HG03521 (cell line): ENCODE measurements around the gene IGFL4.
"Not testable (repeated sequence)": the region's sequence is repeated elsewhere in the genome, so short reads cannot be mapped to it uniquely, and the experiment has no call there.

ENCODE experiments used
- ATAC-seq: cut with Tn5 transposase; IDR thresholded peaks from one replicate; pipeline ENCODE4 v1.9.1; 2021; ENCODE audit warnings: mild to moderate bottlenecking, moderate library complexity; ENCODE audit not compliant: unreplicated experiment

IGFL4 gene

DNA sequence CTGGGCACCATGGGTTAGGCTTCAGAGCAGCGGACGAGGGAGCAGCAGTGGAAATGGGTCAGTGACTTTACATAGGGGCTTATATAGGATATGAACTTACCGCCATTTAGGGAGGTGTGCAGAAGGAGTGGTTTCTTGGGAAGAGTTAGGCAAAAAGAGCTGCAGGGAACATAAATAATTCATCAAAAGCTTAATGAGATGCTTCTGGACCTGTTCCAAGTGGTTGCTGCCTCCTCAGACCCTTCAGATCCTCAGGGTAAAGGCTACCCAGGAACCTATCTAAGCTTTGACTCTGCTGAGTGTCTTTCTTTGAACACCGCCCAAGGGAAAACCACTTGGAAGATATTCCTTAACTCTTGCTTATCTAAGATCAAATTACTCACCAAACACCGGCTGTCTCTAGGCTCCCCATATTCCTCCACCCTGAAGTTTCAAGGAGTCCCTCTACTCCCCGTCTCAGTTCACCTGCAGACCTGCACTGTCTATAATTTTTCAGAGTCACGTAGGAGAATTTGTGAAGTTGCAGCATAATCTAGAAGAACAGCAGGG lies at the start of gene IGFL4:
Gene IGFL4, minus strand, starts transcription at position 51 of the 549 bp plus-strand sequence. Its CDS starts 40 bp downstream, at position 11.
- no peak for ATAC-seq

DNA sequence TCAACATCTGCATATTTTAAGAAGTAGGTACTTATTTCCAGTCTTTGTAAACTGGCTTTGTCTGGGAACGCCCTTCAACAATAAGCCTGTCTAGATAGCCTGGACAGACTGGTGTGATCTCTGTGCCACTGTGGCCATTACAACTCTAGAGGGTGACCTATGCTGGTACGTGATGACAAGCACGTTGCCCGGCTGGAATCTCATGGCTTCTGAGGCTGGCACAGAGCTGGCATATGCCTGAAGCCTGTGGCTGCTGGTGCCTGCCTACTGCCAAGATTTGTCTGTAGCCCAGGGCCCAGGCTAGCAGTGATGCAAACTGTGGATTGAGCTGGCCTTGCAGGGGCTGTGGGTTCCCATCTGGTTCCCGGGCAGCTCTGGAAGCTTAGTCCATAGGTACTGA lies 49.6 kb upstream of the IGFL4 start:
- ATAC-seq: no peak

DNA sequence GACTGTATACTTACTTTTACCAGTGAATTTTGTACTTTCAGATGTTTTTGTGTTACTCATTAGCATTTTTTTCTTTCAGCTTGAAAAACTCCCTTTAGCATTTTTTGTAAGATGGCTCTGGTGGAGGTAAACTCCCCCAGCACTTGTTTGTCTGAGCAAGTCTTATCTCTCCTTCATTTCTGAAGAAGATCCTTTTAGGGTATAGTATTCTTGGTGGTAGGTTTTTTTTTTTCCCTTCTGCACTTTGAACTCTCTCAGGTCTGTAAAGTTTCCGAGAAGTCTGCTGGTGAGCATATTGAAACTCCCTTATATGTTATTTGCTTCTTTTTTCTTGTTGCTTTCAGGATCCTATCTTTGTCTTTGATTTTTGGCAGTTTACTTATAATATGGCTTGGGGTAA lies 48.6 kb upstream of the IGFL4 start:
- ATAC-seq: no peak

DNA sequence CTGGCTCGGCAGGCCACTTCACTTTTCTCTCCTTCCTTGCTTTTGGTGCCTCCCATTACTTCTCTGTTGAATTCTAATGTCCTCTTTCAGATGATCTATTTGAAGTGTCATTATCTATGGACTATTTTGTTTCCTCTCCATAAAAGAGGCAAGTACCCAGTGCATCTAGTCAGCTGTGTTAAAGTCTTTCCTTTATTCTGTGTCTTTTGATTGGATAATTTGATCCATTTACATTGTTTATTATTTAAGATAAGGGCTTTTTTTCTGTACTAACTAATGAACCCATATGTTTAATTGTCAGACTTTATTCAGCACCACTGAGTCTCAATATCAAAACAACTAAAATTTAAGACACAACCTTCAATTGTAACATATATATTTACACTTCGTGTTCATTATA lies 47.3 kb upstream of the IGFL4 start:
- no peak for ATAC-seq

DNA sequence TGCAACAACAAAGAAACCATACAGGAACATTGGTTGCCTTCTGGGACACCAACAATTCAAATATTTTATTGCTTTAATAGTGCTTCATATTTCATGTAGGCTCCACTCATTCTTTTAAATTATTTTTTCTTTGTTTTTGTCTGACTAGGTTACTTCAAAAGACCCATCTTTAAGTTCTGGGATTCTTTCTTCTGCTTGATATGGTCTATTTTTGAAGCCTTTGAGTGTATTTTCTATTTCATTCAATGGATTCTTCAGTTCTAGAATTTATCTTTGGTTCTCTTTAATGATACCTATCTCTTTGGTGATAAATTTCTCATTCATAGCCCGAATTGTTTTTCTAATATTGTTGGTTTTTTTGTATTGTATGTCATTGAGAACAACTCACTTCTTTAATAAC lies 45.1 kb upstream of the IGFL4 start:
- ATAC-seq: no peak

DNA sequence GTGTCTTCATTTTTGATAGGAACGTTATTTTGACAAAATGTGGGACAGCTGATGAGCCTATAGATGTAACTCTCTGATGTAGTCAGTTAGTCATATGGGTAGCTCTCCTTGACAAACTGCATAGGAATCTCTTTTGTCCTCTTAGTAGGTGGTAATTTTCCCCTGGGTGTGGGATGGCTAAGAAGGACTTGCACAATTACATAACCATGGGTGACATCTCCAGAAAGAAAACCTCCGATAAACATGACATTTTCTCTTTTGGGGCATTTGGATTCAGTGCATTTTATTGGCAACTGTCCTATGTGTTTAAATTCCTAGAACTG lies 41.9 kb upstream of the IGFL4 start:
- no peak for ATAC-seq

DNA sequence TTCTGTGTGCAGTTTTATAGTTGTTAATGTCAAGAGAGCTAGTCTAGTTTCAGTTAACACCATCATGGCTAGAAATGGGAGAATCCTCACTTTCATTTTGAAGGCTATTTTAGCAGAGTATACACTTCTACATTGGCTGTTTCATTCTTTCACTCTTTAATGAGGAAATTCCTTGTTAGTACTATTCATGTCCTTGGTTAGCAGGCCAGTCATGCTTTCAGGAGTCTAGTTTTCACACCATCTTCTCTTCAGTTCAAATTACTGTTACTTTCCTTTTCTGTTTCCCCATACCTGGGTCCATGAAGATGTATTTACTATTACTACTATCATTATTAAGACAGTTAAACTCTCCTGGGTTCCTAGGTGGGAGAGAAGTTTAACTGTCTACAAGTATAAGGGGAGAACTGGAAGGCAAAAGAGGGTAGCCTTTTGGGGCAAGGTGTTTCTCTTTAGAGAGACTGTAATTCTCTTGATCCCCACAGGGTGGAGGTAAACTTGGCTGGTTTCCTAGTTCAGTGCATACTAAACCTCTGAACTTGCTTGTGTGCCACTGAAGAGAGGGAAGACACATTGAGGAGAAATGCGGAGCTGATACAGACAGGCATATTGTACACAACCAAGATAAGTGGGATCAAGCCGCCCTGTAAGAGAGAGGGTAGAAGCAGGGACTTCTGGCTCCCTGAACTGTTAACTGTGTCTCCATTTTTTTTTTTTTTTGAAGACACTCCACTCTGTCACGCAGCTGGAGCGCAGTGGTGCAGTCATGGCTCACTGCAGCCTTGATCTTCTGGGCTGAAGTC lies 41.3 kb upstream of the IGFL4 start:
- ATAC-seq: no peak

DNA sequence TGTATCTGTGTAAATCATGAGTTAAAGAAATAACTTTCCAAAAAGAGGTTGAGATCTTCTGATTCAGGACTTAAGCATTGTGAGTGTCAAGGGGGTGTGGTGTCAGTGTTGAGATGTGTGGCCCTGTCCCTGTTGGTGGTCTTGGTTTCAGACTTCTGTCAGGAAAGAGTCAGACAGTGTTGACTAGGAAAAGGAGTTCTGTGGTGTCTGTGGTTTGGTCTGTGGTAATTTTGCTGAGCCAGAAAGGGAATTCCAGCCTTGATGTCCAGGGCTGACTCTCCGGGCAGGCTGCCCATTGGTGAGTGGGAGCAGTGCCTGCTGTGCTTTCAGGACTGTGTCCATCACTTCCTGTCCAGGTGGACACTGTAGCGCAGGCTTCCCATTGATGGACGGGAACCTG lies 39.8 kb upstream of the IGFL4 start:
- no peak for ATAC-seq

DNA sequence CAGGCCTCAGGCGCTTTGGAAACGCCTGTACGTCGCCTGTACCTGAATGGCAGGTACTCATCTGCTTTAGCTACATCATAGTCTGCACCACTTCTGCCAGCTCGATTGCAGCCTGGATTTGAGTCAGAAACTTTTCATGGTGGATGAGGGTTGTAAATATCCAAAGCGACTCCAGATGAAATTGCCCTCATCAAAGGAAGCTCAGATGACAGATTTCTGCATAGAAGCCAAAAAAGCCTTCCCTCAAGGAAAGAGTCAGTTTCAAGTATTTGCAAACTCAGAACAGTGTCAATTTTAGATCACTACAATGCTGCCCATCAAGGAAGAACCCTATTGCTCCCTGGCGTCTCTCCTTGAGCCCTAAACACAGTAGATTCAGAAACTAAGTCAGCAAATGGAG lies 38.8 kb upstream of the IGFL4 start:
- ATAC-seq: no peak

DNA sequence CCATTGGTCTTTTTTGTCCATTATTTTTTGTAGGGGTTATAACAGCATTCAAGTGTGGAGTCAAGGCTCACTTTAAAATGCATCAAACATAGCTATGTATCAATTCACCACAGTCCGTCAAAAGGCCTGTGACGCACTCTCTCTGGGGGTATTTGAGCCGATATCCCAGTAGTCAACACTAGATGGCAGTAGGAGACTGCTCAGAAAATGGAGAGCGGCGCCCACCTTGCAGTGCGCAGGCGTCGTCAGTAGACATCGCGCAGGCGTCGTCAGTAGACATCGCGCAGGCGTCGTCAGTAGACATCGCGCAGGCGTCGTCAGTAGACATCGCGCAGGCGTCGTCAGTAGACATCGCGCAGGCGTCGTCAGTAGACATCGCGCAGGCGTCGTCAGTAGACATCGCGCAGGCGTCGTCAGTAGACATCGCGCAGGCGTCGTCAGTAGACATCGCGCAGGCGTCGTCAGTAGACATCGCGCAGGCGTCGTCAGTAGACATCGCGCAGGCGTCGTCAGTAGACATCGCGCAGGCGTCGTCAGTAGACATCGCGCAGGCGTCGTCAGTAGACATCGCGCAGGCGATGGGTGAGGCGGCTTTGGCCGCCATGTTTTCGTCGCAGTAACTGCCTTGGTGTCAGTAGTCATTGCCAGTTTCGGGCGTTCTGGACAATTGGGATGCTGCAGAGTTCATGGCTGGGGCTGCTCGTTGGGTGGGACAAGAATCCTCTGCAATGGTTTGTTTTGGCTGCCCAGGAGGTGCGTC lies 38.0 kb upstream of the IGFL4 start:
- ATAC-seq: not testable (repeated sequence)

DNA sequence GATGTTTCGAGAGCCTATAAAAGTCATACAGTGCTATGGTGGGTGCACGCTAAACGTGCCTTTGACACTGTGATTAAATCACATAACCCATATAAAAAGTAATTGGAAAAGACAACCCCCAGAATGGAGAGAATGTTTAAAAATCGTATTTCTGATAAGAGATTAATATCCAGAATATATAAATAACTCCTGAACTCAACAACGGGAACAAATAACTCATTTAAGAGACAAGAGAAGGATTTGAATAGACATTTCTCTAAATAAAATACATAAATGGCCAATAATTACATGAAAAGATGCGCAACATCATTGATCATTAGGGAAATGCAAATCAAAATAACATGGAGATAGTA lies 37.0 kb upstream of the IGFL4 start:
- ATAC-seq: no peak

DNA sequence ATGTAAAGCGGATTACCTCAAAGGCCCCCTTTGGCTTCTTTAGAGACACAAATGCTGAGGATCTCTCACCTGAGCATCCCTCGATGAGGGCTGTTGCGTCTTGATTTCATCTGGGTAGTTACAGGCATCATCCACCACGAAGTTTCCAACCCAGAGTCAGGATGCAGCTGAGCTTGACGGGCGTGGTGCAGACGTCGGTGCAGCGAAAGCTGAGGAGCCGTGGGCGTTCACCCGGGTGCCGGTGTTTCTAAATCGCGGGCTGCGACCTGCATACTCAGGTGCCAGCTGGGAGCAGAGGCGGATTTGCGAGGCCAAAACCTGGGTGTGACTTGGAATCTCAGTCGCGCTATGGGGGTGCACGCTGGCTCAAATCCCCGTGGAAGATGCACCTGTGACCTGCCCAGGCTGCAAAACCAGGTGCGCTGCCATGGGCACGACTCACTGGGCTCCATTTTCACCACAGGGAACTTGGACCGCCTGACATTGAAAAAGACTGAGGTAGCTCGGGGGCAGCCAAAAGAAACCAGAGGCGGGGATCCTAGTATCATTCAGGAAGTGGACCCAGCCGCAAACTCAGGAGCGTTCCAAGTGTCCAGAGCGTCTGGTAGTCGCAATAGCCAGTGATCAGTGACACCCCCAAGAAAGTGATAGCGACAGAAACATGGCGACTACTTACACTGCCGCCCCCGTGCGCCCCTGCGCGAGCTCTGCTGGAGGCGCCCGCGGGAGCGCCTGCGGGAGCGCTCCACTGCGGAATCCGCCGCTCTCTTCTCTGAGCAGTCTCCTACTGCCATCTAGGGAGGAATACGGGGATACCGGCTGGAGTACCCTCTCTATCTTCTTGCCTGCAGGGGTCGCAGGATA lies 36.4 kb upstream of the IGFL4 start:
- ATAC-seq: no peak

DNA sequence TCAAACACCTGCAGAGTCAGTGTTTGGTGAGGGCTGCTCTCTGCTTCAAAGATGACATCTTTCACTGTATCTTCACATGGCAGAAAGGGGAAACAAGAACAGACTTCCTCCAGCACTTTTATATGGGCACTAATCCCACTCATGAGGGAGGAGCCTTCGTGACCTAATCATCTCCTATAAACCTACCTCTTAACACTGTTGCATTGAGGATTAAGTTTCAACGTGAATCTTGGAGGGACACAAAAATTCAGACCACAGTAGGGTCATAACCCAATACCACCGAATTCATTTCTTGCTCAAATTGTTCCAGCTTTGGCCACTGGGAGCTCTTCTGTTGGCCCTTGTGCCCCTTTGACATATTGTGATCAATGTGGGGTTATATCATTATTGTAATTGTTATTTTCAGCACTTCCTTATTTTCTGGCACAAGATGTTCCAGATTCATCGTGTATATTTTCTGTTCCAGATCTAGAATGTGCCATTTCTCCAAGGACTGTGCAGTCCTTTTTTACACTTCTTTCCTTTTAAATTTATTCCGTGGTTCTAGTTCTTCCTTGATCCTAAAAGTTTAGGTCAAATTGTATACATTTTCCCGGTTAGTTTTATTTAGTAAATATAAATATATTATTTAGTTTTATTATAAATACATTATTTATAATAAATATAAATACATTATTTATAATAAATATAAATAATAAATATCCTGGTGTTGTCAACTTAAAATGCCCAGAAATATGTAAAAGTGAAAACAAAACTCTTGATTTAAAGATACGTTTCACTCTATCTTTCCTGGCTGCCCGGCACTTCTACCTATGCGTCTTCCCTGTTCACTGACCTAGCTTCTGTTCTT lies 35.5 kb upstream of the IGFL4 start:
- no peak for ATAC-seq

DNA sequence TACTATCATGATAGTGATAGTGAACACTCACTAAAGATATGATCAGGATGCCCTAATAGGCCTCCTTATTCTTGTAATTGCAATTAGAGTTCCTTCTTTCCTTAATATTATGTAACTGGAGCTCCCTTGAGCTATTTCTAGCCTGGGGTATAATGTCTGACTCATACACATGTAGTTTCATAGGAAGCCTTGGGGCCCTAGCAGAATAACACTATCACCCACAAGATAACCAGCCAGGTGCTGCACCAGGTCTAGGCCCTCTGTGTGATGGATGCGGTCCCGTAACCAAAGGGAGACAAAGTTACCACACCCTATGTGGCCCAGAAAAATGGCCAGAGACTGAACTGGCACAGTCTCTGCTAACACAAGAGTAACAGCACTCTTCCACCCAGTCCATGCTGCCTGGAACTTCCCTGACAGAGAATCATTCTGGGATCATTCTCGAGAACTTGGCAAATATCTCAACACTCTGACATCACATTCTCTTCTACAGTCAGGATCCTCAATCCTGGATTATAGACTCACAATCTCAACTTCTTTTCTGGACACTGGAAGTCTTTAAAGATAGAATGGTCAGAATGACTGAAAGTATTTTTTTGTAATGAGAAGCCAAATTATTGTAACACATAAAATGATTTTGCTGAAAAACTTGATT lies 32.6 kb upstream of the IGFL4 start:
- ATAC-seq: no peak

DNA sequence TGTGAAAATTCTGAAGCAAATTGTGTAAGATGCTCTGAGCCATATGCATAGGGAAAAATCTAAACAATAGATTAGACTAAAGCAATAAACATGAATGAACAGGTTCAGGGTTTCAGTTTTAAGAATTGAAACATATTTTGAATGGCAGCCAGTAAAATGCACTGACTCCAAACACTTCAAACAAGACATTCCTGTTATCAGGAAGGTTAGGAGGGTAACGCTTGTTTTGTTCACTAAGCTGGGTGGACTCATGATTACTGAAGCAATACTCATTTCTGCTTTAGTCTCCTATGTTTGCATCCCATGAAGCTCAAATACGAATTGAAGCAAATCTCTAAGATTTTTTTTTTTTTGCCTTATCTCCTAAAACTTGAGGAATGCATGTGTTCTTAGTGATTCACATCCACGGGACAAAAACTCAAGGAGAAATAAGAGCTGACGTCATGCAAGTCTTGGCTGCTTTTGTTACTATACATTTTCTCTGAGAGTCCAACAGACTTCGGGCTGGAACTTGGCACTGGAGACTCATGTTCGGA lies 29.1 kb upstream of the IGFL4 start:
- no peak for ATAC-seq

DNA sequence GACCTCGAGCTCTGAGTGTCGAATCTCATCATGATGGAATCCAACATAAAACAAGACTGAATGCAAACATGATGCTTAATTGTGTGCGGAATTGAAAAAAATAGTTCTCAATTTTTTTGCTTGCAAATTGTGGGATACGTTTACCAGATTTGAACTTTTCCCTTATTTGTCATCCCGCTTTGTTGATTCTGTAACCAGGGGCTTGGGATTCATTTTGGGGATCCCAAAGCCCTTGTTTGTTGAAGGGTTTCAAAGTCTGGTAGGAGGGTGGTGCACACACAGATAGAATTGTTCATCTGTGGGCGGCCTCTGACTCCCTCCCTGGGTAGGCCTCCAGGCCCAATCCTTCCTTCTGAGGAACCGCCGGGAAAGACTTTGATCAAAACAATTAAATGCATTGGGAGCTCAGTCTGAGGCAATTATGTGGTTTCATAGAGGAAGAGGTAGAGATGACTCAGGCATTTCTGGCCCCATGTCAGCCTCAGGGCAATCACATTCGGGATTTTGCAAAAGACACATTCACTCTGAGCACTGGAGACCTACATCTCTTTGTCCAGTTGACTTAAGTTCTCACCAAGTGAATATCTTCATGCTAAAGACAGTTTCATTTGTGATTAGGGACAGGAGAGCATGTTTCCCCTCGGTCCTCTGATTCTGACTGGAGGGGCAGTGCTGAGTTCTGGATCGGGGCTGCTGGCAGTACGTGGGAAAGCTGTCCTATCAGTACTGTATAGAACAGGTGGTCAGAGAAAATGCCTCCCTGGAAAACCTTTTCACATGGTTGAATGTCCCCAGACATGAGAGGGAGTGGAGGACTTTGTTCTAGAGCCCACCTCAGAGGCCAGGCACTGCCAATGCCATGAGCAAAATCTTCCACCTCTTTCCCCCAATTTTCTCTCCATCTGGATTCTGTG lies 27.8 kb upstream of the IGFL4 start:
- no peak for ATAC-seq

DNA sequence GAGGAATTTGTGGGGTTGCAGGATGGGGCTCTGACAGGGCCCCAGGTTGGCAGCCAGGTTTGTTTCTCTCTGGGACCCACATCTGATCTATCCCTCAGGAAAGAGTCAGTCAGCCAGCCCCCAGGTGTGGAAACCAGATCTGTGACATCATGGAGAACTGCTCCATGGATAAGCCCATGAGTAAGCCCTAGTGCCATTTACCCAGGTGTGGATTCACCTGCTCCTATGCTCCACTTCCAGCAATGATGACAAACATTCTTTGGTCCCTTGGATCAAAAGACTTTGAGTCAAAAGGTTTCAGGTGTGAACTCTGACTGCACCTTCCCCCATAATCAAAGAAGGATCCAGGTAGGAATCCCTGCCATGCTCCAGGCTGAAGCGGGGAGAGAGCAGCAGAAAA lies 26.9 kb upstream of the IGFL4 start:
- ATAC-seq: no peak

DNA sequence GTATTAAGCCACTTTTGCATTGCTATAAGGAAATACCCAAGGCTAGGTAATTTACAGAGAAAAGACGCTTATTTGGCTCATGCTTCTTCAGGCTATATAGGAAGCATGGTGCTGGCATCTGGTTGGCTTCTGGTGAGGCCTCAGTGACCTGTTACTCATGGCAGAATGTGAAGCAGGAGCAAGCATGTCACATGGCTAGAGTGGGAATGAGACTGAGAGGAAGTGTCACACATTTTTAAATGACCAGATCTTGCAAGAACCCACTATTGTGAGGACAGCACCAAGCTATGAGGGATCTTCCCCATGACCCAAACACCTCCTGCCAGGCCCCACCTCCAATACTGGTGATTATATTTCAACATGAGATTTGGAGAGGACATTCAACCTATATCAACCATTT lies 25.7 kb upstream of the IGFL4 start:
- ATAC-seq: no peak
